Measurements from ENCODE around the gene TLCD1.
A peak's percentile ranks its signal among the peaks of the same experiment; 100 is the strongest.

Gene TLCD1

DNA sequence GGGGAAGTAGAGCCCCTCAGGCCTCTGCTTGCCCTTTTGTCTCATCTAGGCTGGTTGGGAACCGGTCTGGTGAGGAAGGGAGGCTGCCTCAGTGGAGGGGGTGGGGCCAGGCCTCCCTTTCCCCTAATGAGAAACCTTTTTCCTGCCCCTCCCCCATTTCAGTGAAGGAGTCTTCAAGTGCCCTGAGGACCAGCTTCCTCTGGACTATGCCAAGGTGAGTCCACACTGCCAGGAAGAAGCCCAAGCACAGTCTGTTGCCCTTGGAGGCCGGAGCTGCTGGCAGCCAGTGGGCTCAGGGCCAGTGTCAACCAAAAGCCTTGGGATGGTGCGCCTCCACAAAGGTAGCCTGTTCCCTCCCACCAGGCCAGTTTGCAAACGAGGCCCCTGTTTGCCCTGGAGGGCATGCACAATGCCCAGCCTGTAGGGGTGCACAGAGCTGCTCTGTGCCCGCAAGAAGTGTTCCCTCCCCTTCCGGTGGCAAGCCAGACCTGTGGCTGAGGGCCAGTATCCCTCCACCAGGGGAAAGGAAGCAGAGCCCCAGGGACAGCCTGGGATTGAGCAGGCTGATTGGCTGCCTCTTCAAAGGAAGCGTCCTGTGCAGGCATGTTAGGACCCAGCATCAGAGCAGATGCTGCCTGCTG lies 21.1 kb upstream of the TLCD1 start:
- TF ChIP-seq, protein P1, sequence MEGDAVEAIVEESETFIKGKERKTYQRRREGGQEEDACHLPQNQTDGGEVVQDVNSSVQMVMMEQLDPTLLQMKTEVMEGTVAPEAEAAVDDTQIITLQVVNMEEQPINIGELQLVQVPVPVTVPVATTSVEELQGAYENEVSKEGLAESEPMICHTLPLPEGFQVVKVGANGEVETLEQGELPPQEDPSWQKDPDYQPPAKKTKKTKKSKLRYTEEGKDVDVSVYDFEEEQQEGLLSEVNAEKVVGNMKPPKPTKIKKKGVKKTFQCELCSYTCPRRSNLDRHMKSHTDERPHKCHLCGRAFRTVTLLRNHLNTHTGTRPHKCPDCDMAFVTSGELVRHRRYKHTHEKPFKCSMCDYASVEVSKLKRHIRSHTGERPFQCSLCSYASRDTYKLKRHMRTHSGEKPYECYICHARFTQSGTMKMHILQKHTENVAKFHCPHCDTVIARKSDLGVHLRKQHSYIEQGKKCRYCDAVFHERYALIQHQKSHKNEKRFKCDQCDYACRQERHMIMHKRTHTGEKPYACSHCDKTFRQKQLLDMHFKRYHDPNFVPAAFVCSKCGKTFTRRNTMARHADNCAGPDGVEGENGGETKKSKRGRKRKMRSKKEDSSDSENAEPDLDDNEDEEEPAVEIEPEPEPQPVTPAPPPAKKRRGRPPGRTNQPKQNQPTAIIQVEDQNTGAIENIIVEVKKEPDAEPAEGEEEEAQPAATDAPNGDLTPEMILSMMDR (IDR thresholded peaks at IDR 0.05; ENCODE audit: control insufficient read depth, insufficient read depth, low read depth, low read length, missing control alignments) = no peak
- H3K4me3 ChIP-seq (ENCODE audit: control insufficient read depth, low read depth, low read length) = no peak overlapping the region
- DNase-seq (ENCODE audit: low read depth) = no peak

DNA sequence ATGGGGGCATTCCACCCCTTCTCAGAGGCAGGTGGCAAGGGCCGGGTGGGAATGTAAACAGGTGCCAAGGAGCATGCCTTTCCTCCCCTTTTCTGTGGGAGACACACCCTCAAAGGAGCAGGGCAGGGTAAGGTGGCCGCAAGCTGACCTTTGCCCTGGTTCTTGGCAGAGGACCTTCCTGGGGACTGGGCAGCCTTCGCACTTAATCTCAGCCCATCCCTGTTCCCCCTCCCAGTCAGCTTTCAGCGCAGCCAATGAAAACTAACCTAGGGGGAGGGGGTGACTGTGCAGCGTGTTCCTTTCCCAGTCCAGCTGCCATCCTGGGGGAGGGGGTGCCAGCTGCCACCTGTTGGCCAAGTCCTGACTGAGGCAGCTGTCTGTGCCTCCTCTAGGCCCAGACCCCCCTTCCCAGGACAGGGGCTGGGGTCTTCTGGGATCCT lies 20.6 kb upstream of the TLCD1 start:
- DNase-seq (ENCODE audit: low read depth) = no peak
- TF ChIP-seq, protein P1 (IDR thresholded peaks at IDR 0.05; ENCODE audit: control insufficient read depth, insufficient read depth, low read depth, low read length, missing control alignments) = no peak
- no peak overlapping the region for H3K4me3 ChIP-seq (ENCODE audit: control insufficient read depth, low read depth, low read length)

DNA sequence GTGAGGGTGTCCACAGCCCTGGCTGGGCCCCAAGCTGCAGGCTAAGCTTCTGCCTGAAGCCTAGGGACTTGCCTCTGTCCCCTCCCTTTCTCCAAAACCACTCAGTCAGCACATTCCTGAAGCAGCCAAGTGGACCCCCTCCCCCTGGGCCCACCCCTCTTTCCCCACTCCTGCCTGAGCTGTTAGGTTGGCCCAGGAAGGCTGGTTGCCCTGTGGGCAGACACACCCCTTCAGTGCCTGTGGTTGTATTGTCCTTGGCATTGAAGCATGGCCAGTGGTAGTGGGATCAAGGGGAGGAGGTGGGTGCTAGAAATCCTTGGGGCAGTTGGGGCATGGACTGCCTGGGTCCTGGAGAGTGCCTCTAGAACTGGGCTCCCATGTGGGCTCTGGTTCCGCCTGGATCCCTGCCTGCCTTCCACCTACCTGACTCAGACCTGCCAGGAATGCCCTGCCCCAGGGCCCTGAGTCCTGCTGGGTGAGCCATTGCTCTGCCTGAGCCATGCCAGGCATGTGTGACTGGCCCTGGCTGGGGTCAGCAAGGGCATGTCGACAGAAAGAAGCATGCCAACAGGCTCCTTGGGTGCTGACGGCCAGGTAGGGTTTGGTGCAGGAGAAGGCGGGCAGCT lies 19.9 kb upstream of the TLCD1 start:
- TF ChIP-seq, protein P1 (IDR thresholded peaks at IDR 0.05; ENCODE audit: control insufficient read depth, insufficient read depth, low read depth, low read length, missing control alignments) = no peak
- DNase-seq (ENCODE audit: low read depth) = no peak
- H3K4me3 ChIP-seq (ENCODE audit: control insufficient read depth, low read depth, low read length) = peak overlapping the region; percentile 83

DNA sequence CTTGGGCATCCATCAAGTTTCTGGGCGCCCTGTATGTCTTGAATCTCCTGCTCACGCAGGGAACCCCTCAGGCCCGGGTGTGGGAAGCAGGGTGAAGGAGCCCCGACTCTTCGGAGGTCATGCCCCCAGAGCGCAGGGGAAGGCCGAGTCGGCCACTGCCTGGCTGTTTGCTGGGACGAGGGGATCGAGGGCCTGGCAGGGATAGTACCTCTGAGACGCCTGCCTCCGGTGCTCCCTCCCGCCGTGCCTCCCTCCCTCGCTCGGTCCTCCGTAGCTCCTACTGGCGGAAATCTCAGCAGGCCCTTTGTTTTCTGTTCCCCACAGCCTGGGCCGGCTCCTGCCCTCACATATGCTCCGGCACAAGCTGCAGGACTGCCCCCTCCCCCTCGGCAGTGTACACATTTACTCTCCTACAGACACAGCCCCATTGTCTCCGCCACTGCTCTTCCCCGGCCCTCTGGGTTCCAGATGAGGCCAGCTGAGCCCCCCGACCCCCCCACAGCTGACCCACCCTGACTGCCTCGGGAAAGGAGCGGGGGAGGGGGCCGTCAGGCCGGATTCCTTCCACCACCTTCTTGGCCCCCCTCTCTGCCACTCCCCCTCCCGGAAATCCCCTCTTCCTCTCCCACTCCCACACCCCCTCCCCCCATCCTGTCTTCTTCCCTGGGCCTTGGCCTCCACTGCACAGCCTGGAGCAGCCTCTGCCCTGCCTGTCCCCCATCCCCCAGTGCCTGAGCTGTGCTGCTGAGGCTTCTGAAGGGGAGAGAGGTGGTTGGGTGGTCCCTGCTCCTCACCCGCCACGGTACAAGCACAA lies 19.1 kb upstream of the TLCD1 start:
- DNase-seq (ENCODE audit: low read depth) = no peak
- TF ChIP-seq, protein P1 (IDR thresholded peaks at IDR 0.05; ENCODE audit: control insufficient read depth, insufficient read depth, low read depth, low read length, missing control alignments) = no peak
- peak overlapping the region; percentile 83 for H3K4me3 ChIP-seq (ENCODE audit: control insufficient read depth, low read depth, low read length)

DNA sequence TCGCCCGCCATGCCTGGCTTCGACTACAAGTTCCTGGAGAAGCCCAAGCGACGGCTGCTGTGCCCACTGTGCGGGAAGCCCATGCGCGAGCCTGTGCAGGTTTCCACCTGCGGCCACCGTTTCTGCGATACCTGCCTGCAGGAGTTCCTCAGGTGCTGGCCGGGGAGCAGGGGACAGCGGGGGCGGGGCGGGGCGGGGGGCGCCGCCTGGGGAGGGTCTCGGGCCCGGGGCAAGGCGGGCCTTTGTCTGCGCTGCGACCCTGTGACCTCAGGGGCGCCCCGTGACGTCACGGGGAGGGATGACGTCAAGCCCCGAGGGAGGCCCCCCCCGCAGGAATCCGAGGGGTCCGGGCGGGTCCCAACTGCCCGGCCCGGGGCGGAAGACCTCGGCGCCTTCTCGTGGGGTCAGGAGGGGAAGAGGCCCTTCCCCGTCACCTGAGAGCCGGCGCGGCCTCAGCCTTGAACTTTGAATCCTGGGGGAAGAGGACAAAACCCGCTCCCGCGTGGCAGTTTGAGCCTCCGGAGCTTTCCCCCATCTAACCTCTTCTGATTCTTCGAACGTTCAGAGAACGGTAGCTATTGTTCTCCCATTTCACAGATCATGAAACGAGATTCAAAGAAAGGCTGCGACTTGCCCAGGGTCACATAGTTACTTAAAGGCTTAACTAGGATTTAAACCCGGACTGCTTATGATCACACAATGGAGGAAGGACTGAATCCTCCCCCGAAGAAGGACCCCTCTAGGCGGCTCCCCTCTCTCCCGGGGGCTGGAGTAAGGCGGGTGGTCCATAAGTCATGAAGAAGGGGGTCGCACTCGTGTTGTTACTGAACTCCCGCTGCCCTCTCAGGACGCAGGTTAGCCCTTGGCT lies 18.3 kb upstream of the TLCD1 start:
- peak overlapping the region; percentile 83 for H3K4me3 ChIP-seq (ENCODE audit: control insufficient read depth, low read depth, low read length)
- DNase-seq (ENCODE audit: low read depth) = no peak
- TF ChIP-seq, protein P1 (IDR thresholded peaks at IDR 0.05; ENCODE audit: control insufficient read depth, insufficient read depth, low read depth, low read length, missing control alignments) = no peak

All from AG09309 (cell line).